Measurements from ENCODE around the gene ALOX5.
"Not testable (repeated sequence)": the region's sequence is repeated elsewhere in the genome, so short reads cannot be mapped to it uniquely, and the experiment has no call there.

DNA sequence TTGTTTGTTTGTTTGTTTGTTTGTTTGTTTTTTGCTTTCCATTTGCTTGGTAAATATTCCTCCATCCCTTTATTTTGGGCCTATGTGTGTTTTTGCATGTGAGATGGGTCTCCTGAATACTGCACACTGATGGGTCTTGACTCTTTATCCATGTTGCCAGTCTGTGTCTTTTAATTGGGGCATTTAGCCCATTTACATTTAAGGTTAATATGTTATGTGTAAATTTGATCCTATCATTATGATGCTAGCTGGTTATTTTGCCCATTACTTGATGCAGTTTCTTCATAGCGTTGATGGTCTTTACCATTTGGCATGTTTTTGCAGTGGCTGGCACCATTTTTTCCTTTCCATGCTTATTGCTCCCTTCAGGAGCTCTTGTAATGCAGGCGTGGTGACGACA is 42.2 kb upstream of the ALOX5 start:
- TF ChIP-seq, protein P1, sequence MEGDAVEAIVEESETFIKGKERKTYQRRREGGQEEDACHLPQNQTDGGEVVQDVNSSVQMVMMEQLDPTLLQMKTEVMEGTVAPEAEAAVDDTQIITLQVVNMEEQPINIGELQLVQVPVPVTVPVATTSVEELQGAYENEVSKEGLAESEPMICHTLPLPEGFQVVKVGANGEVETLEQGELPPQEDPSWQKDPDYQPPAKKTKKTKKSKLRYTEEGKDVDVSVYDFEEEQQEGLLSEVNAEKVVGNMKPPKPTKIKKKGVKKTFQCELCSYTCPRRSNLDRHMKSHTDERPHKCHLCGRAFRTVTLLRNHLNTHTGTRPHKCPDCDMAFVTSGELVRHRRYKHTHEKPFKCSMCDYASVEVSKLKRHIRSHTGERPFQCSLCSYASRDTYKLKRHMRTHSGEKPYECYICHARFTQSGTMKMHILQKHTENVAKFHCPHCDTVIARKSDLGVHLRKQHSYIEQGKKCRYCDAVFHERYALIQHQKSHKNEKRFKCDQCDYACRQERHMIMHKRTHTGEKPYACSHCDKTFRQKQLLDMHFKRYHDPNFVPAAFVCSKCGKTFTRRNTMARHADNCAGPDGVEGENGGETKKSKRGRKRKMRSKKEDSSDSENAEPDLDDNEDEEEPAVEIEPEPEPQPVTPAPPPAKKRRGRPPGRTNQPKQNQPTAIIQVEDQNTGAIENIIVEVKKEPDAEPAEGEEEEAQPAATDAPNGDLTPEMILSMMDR (conservative IDR thresholded peaks at IDR 0.05; ENCODE audit: low read depth, low read length), result not testable (repeated sequence)
- not testable (repeated sequence) for TF ChIP-seq EZH2phosphoT487 (IDR thresholded peaks at IDR 0.05; ENCODE audit: borderline replicate concordance, low read length); EZH2 (IDR thresholded peaks at IDR 0.05; ENCODE audit: low read length, unreplicated experiment)
